Coronary artery (tissue), 2 donors: ENCODE data around the gene MED20.
A peak's percentile ranks its signal among the peaks of the same experiment; 100 is the strongest.

Source experiments
- DNase-seq: peaks from one replicate; pipeline ENCODE4 v3.0.0-alpha.2; 2017; ENCODE audit warnings: low spot score
- H3K27ac ChIP-seq, 2 donors: fragments of 200-600 bp; sonication (generic); one replicate each; pipeline ENCODE4 v1.5.1; 2016 to 2019
- H3K4me3 ChIP-seq: fragments of 200-600 bp; sonication (generic); 2 replicates; pipeline ENCODE4 v1.5.1; 2016; ENCODE audit warnings: mild to moderate bottlenecking, moderate library complexity
- CTCF ChIP-seq: fragments of 200-600 bp; sonication (generic); IDR thresholded peaks from one replicate; pipeline ENCODE4 v1.5.1; 2019; ENCODE audit warnings: antibody characterized with exemption

The MED20 gene

DNA sequence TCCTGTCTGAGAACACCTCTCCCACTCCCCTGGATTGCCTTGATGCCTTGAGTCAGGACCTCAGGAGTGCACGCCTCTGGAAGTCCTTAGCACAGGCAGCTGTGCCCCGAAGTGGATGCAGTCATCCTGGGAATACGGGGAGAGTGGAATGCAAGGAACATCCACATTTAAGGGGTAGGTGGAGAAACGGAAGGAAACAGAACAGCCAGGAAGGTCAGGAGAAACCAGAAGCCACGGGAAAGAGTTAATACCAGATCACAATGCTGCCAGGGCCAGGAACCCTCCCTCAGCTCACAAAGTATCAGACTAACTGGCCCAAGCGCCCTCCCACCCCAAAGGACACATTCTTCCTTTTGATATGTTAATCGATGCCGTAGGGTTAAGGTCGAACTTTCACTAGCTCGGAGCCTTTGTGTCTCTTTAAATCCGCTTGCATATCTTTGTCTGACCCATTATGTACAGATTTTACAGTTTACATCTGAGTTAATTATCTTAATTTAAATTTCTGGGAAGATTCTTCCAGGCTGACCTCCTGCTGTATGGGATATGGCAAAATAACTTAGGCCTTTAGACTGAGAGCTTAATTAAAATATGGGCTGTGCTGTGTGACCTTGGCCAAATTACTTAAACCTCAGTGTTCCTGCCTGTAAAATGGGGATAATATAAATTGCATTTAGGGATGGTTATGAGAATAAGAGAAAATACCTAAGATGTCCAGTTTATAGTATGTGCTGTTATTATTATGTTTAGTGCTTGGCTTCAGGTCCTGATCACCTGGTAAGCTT lies 44.7 kb upstream of the MED20 start:
- no peak for DNase-seq
- no peak overlapping the region for H3K4me3 ChIP-seq
- no peak overlapping the region for H3K27ac ChIP-seq
- no peak for TF ChIP-seq CTCF

GRCh38 chr6:41964201-41964887 lies 43.4 kb upstream of the MED20 start:
- no peak overlapping the region for H3K4me3 ChIP-seq
- no peak for TF ChIP-seq CTCF
- no peak overlapping the region for H3K27ac ChIP-seq
- DNase-seq, result peak; percentile 24

- no peak overlapping the region for H3K4me3 ChIP-seq
These were observed 42.4 kb upstream of the MED20 start for GRCh38 chr6:41963371-41963770.

GRCh38 chr6:41960028-41960427 lies 39.1 kb upstream of the MED20 start:
- no peak for TF ChIP-seq CTCF
- peak; percentile 2 for DNase-seq
- no peak overlapping the region for H3K27ac ChIP-seq
- H3K4me3 ChIP-seq, result no peak overlapping the region

More at GRCh38 chr6:41963371-41963770, 42.4 kb upstream of the MED20 start:
- TF ChIP-seq CTCF, result no peak
- no peak overlapping the region for H3K27ac ChIP-seq
- peak; percentile 14 for DNase-seq

DNA sequence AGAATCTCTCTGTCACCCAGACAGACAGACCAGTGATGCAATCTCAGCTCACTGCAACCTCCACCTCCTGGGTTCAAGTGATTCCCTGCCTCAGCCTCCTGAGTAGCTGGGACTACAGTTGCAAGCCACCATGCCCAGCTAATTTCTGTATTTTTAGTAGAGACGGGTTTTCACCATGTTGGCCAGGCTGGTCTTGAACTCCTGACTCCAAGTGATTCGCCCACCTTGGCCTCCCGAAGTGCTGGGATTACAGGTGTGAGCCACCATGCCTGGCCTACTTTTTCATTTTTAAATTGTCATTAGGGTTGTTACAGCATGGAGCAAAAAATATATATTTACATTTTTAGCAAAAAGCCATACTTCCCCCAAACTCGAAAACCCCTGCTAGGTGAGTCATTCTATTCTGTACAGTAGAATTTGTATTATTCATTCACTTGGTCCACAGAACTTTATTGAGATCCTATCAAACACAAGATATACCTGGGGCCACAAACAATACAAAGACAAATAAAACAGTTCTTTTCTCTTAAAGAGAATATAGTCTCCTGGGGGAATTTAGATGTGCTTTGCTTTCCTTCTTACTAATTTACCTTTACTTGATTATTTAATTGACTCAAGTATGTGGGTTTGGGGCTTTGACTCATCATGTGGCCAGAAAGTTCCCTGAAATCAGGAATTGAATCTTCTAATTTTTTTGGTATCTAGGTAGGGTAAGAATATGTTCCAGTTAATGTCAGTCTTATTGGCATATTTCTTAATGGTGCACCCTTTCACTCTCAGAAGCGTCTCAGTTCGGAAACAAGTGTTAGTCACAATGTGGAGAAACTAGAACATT lies 37.3 kb upstream of the MED20 start:
- Histone ChIP-seq H3K27ac (no peak overlapping the region), H3K4me3 (no peak overlapping the region)
- TF ChIP-seq CTCF, result no peak
- no peak for DNase-seq

DNA sequence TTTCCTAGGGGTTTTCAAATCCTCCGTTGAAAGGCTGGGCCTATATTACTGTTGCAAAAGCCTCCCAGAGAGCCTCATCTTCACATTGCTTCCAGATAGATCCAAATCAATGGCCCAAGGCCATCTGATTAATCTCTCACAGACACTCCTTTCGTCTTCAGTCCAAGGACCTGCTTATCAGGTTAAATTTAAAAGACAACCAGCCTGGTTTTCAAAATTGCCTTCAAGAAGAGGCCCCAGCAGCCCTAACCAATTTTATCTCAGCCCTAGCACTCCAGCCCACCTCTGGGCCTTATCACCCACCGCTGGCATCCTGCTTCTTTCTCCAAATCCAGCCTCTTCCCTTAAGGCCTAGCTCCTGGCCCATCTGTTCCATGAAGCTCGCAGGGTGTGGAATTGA lies 36.2 kb upstream of the MED20 start:
- no peak for DNase-seq
- no peak for TF ChIP-seq CTCF
- H3K4me3 ChIP-seq, result no peak overlapping the region
- H3K27ac ChIP-seq, result no peak overlapping the region
